ENCODE data around the gene PTGDR2.

Gene PTGDR2

DNA sequence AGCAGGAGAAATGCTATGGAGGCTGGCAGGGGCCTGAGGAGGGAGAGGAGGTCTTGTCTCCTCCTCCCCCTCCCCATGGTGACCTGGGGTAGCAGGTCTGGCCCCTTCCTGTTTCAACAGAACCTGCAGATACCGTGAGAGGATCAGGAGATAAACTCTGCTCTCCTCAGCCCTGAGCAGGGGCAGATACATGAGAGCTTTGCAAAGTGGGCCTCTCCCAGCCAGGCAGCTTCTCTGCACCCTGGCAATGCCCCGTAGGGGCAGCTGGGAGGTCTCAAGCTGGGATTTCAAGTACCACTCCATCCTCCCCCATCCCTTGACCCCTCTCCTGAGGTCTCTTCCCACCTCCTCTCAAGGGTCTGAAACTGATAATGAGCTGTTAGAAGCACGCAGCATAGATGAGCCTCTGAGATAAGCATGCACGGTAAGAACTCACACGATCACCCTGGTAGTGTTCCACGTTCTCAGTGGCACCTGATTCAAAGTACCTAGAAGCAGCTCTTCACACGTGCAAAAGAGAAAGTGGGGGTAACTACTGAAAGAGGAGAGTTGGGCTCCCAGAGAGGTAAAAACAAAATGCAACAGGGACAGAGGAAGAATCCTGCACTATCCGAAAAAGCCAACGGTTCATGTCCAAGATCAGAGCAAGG, 18.8 kb downstream of the PTGDR2 start:
- TF ChIP-seq, protein P1, sequence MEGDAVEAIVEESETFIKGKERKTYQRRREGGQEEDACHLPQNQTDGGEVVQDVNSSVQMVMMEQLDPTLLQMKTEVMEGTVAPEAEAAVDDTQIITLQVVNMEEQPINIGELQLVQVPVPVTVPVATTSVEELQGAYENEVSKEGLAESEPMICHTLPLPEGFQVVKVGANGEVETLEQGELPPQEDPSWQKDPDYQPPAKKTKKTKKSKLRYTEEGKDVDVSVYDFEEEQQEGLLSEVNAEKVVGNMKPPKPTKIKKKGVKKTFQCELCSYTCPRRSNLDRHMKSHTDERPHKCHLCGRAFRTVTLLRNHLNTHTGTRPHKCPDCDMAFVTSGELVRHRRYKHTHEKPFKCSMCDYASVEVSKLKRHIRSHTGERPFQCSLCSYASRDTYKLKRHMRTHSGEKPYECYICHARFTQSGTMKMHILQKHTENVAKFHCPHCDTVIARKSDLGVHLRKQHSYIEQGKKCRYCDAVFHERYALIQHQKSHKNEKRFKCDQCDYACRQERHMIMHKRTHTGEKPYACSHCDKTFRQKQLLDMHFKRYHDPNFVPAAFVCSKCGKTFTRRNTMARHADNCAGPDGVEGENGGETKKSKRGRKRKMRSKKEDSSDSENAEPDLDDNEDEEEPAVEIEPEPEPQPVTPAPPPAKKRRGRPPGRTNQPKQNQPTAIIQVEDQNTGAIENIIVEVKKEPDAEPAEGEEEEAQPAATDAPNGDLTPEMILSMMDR (IDR thresholded peaks at IDR 0.05; ENCODE audit: low read depth, low read length) = no peak
- H3K4me3 ChIP-seq (ENCODE audit: low read depth, low read length) = no peak overlapping the region

DNA sequence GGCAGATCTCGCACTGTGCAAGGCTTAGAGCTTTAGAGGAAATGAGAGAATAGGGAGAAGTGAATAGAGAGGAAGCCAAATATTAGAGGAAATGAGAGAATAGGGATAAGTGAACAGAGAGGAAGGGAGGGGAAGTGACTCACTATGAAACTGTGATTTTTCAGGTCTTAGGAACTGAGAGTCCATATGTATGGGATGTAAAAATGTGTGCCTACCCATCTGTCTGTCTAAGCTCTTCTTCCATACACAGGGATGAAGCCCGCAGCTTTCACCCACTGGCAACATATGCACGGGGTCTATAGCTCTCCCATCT, 20.3 kb downstream of the PTGDR2 start:
- TF ChIP-seq, protein P1 (IDR thresholded peaks at IDR 0.05; ENCODE audit: low read depth, low read length) = no peak
- H3K4me3 ChIP-seq (ENCODE audit: low read depth, low read length) = no peak overlapping the region

DNA sequence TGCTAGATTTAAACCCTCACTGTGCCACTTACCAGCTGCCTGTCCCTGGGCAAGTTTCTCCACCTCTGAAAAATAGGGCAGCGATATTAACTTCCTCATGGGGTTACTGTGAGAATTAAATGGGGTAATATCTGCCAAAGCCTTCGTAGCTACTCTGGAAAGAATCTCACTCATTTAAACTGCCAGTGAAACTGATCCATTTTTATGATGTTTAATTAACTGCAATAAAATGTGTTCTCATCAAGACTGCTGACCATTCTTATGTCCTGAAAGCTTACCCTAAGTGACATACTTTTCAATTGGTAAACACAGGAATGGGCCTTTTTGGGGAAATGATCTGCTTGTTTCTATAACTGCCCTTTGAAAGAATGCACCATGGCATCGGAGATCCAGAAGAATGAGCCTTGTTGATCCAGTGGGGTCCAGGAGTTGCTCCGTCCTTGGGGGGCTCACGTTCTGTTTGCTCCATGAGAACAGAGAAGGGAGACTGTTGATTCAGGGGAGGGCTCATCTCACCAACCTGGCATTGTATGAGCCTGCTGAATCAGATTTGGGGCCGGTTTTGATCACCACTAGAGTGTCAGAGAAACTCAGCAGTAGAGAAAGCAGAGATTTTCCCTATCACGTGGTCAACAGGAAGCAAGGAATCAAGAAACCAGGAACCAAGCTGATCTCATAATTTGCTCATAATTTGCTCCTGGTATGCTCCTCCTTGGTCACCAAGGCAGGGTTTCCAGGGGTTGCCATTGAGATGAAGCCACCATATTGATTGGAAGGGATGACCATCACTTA, 20.8 kb downstream of the PTGDR2 start:
- H3K4me3 ChIP-seq (ENCODE audit: low read depth, low read length) = no peak overlapping the region
- TF ChIP-seq, protein P1 (IDR thresholded peaks at IDR 0.05; ENCODE audit: low read depth, low read length) = no peak

DNA sequence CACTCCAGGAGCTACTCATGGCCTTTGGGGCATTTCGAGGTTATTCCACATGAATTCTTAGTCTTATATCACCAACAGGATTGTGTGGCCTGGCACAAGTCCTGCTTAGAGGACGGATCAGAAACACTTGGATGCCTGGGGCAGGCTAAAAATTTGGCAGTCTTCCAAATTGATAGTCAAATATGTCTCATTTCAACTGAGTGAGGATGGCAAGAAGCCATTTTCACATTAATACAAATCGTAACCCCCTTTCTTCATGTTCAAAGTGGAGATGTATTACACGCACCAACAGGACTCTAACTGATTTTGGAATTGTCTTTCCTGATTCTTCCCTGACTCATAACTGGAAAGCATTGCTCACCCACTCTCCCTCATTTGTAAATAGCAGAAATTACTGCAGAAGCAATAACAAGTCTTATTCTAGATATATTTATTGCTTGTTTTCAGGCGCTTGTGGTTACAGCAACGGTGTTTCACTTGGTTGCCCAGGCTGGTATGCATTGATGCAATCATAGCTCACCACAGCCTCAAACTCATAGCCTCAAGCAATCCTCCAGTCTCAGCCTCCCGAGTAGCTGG, 24.2 kb downstream of the PTGDR2 start:
- TF ChIP-seq, protein P1 (IDR thresholded peaks at IDR 0.05; ENCODE audit: low read depth, low read length) = no peak
- H3K4me3 ChIP-seq (ENCODE audit: low read depth, low read length) = no peak overlapping the region

DNA sequence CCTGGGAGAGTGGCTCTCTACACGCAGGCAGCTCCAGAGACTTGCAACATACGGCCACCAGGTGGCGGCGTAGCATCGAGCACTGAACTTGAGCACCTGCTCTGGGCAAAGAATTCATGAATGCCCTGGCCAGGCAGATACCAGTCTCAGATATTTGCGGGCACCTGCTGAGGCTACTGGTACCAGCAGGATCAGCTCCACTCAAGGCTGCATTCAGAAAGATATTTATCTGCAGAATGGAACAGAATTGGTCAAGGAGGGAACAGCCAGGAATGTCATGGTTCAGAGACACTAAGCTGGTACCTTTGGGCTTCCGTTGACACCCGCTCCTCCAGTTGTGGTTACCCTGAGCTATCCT, 24.6 kb downstream of the PTGDR2 start:
- TF ChIP-seq, protein P1 (IDR thresholded peaks at IDR 0.05; ENCODE audit: low read depth, low read length) = peak; percentile 89
- no peak overlapping the region for H3K4me3 ChIP-seq (ENCODE audit: low read depth, low read length)

DNA sequence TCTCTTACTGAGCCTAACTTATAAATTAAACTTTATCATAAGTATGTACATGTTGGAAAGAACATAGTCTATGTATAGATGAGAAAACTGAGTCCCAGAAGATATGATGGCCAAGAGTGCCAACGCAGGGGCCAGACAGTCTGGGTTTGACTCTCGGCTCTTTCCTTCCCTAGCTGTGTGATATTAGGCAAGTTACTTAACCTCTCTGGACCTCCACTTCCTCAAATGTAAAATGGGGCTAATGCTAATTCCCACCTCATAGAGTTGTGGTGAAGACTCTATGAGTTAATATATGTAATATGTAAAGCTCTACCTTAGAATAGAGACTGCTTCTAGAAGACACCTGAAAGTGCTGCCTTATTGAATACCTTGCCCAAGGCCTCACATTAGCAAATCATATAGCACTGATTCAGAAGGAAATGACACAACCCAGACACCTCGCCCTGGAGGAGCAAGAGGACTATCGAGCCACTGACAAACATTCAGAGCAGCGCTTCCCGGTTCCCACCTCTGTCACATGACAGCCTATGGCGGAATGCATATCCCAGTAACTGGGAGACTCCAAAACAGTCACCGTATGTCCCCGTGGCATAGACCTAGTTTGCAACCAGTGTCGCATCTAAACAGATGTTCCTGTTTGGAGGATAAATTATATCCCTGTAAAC, 25.1 kb downstream of the PTGDR2 start:
- no peak overlapping the region for H3K4me3 ChIP-seq (ENCODE audit: low read depth, low read length)
- TF ChIP-seq, protein P1 (IDR thresholded peaks at IDR 0.05; ENCODE audit: low read depth, low read length) = no peak

DNA sequence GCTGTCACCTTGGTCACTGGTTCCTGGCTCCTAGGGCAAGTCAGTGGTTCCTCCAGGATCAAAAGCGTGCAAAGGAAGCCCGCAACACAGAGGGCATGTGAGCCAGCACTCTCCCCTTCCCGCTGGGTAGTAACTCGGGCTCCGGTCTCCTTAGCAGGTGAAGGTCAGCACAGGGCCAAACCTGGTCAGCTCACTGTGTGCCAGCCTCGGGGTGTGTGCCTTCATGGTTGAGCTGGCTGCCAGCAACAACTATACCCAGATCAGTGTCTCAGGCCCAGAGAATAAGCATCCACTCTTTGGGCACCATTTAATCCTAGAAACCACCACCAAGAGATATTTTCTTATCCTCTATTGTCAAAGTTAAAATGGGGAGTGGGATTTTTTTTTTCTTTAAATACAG, 30.0 kb downstream of the PTGDR2 start:
- no peak overlapping the region for H3K4me3 ChIP-seq (ENCODE audit: low read depth, low read length)
- TF ChIP-seq, protein P1 (IDR thresholded peaks at IDR 0.05; ENCODE audit: low read depth, low read length) = no peak

Data from WI38 (cell line).